ENCODE results near the gene OIT3. TPM values are rescaled to one million over a fixed set of nuclear protein-coding genes. Genes with fewer than 3 reads are reported as not detected.

The OIT3 gene
- total and polyA plus RNA-seq, 2 of the 8 experiments (the other 6 are each of a cell fraction or from before 2014, with no cell fraction given) = not detected

GRCh38 chr10:72918352-72918751 is 24.8 kb downstream of the OIT3 start:
- no peak overlapping the region for H2AFZ ChIP-seq (ENCODE audit: low read length)
- H2BK20ac ChIP-seq (ENCODE audit: low read length) = no peak overlapping the region
- no peak for FAIRE-seq
- H4K91ac ChIP-seq (replicated peaks; ENCODE audit: insufficient read length, low read length) = no peak overlapping the region
- H3K4me2 ChIP-seq (ENCODE audit: insufficient read depth in 1 of 2, low read depth in 2 of 2, low read length in 2 of 2) = no peak overlapping the region
- H2AK5ac ChIP-seq (ENCODE audit: low read depth, low read length) = no peak overlapping the region
- H3K4me3 ChIP-seq (ENCODE audit: extremely low read depth in 1 of 4, insufficient read depth in 2 of 4, low read depth in 3 of 4, low read length in 4 of 4) = no peak overlapping the region
- no peak overlapping the region for H2BK120ac ChIP-seq (replicated peaks; ENCODE audit: low read depth, low read length)
- H3K79me2 ChIP-seq (ENCODE audit: control insufficient read depth in 1 of 2, insufficient read depth in 2 of 2, low read length in 2 of 2) = no peaks in the 10 kb centered on the region
- peaks cover 2 to 3% of the 10 kb centered on the region in 2 experiments; a peak in 2 of 4 replicates for H3K9me3 ChIP-seq (ENCODE audit: insufficient read depth in 2 of 2, low read depth in 1 of 2, low read length in 1 of 2)
- no peaks in the 10 kb centered on the region for H3K79me1 ChIP-seq (ENCODE audit: low read depth, low read length)
- POLR2A ChIA-PET (ENCODE audit: partially characterized antibody) = no interaction called here
- no peak for DNase-seq (ENCODE audit: low read depth in 1 of 2, low spot score in 2 of 2)
- 93% methylated on average over 8 of the region's 8 CpGs; no CpG with 5 or more reads in 1 of the 2 experiments for WGBS, 2 experiments (ENCODE audit: extremely low coverage in 1 of 2, insufficient coverage in 1 of 2, insufficient read length in 1 of 2, insufficient replicate concordance in 2 of 2, low coverage in 1 of 2, low lambda C conversion rate in 2 of 2, missing lambda C conversion rate in 1 of 2)
- no peak overlapping the region for H2BK15ac ChIP-seq (ENCODE audit: low read length)
- CTCF ChIA-PET (ENCODE audit: partially characterized antibody) = no interaction called here
- H2BK5ac ChIP-seq (ENCODE audit: low read depth, low read length) = no peak overlapping the region
- H3K36me3 ChIP-seq (ENCODE audit: control insufficient read depth in 2 of 4, insufficient read depth in 4 of 4, low read length in 3 of 4) = no peaks in the 10 kb centered on the region
- no peak overlapping the region for H3K4ac ChIP-seq (replicated peaks; ENCODE audit: insufficient read length, low read depth, low read length)
- no peak overlapping the region for H3K9ac ChIP-seq (replicated peaks in 1 of 4; ENCODE audit: extremely low read depth in 1 of 4, low read depth in 3 of 4, low read length in 3 of 4)
- H3K56ac ChIP-seq (replicated peaks; ENCODE audit: insufficient read length, low read depth, low read length) = no peak overlapping the region
- H4K8ac ChIP-seq (ENCODE audit: extremely low read depth, insufficient read depth, low read length) = no peak overlapping the region
- TF ChIP-seq NANOG (IDR thresholded peaks at IDR 0.05; ENCODE audit: insufficient read depth, low read depth, low read length, poor library complexity, severe bottlenecking) (no peak), TAF1 (IDR thresholded peaks at IDR 0.05; ENCODE audit: low read depth, low read length) (no peak), RAD21 (IDR thresholded peaks at IDR 0.05 in 1 of 2, conservative IDR thresholded peaks at IDR 0.05 in 1 of 2; ENCODE audit: low read depth in 2 of 2, low read length in 2 of 2) (peak; percentile 44 to 58)
- TF ChIP-seq, protein P1, sequence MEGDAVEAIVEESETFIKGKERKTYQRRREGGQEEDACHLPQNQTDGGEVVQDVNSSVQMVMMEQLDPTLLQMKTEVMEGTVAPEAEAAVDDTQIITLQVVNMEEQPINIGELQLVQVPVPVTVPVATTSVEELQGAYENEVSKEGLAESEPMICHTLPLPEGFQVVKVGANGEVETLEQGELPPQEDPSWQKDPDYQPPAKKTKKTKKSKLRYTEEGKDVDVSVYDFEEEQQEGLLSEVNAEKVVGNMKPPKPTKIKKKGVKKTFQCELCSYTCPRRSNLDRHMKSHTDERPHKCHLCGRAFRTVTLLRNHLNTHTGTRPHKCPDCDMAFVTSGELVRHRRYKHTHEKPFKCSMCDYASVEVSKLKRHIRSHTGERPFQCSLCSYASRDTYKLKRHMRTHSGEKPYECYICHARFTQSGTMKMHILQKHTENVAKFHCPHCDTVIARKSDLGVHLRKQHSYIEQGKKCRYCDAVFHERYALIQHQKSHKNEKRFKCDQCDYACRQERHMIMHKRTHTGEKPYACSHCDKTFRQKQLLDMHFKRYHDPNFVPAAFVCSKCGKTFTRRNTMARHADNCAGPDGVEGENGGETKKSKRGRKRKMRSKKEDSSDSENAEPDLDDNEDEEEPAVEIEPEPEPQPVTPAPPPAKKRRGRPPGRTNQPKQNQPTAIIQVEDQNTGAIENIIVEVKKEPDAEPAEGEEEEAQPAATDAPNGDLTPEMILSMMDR (IDR thresholded peaks at IDR 0.05; ENCODE audit: control extremely low read depth in 1 of 3, insufficient read depth in 1 of 3, low read depth in 1 of 3, low read length in 3 of 3) = peak in 1 of 3 experiments; percentile 8; a peak in 1 of 4 replicates
- H3K23ac ChIP-seq (ENCODE audit: insufficient read length) = no peak overlapping the region
- no peak overlapping the region for H3K14ac ChIP-seq (ENCODE audit: insufficient read length)
- H3K4me1 ChIP-seq (replicated peaks in 1 of 4; ENCODE audit: control insufficient read depth in 3 of 4, insufficient read depth in 4 of 4, low read length in 3 of 4) = peaks cover 0 to under 1% (median 0%) of the 10 kb centered on the region in 4 experiments; a peak in 1 of 7 replicates
- no peaks in the 10 kb centered on the region for H4K20me1 ChIP-seq (replicated peaks in 1 of 2; ENCODE audit: control insufficient read depth in 1 of 2, insufficient read depth in 2 of 2, low read length in 2 of 2)
- H3K27me3 ChIP-seq (replicated peaks in 1 of 4; ENCODE audit: control insufficient read depth in 3 of 4, extremely low read depth in 1 of 4, insufficient read depth in 3 of 4, low read length in 3 of 4) = no peaks in the 10 kb centered on the region
- H3K18ac ChIP-seq (ENCODE audit: extremely low read depth, low read length) = no peak overlapping the region
- no peak overlapping the region for H4K5ac ChIP-seq (ENCODE audit: insufficient read length, low read depth, low read length)
- H3K27ac ChIP-seq (ENCODE audit: low read depth, low read length) = no peak overlapping the region
- H2BK12ac ChIP-seq (ENCODE audit: low read depth, low read length) = no peak overlapping the region
- H3K23me2 ChIP-seq (ENCODE audit: low read depth, low read length) = no peaks in the 10 kb centered on the region

Data from H1 (cell line).